Measurements from ENCODE around the gene PPM1J.

The PPM1J gene

GRCh38 chr1:112692681-112693080 lies 22.5 kb downstream of the PPM1J start:
- no peak for DNase-seq (ENCODE audit: low read depth in 2 of 2, low spot score in 1 of 2)

- DNase-seq (ENCODE audit: low read depth in 2 of 2, low spot score in 1 of 2), result no peak
Observed at GRCh38 chr1:112689842-112690237, 25.3 kb downstream of the PPM1J start.

GRCh38 chr1:112689196-112689841 lies 25.8 kb downstream of the PPM1J start:
- DNase-seq (ENCODE audit: low read depth in 2 of 2, low spot score in 1 of 2), result no peak

GRCh38 chr1:112688781-112689193 lies 26.3 kb downstream of the PPM1J start:
- no peak for DNase-seq (ENCODE audit: low read depth in 2 of 2, low spot score in 1 of 2)

- DNase-seq (ENCODE audit: low read depth in 2 of 2, low spot score in 1 of 2), result no peak
Observed at GRCh38 chr1:112687785-112688496, 27.2 kb downstream of the PPM1J start.

- DNase-seq (ENCODE audit: low read depth in 2 of 2, low spot score in 1 of 2), result no peak
Observed at GRCh38 chr1:112687361-112687760, 27.8 kb downstream of the PPM1J start.

- no peak for DNase-seq (ENCODE audit: low read depth in 2 of 2, low spot score in 1 of 2)
Observed at GRCh38 chr1:112686835-112687234, 28.3 kb downstream of the PPM1J start.

- no peak for DNase-seq (ENCODE audit: low read depth in 2 of 2, low spot score in 1 of 2)
Observed at GRCh38 chr1:112686417-112686816, 28.7 kb downstream of the PPM1J start.

- DNase-seq (ENCODE audit: low read depth in 2 of 2, low spot score in 1 of 2), result no peak
Observed at GRCh38 chr1:112685913-112686312, 29.2 kb downstream of the PPM1J start.

- DNase-seq (ENCODE audit: low read depth in 2 of 2, low spot score in 1 of 2), result no peak
Observed at GRCh38 chr1:112678605-112679004, 36.5 kb downstream of the PPM1J start.

GRCh38 chr1:112677501-112677900 lies 37.6 kb downstream of the PPM1J start:
- no peak for DNase-seq (ENCODE audit: low read depth in 2 of 2, low spot score in 1 of 2)

- DNase-seq (ENCODE audit: low read depth in 2 of 2, low spot score in 1 of 2), result no peak
Observed at GRCh38 chr1:112676543-112676942, 38.6 kb downstream of the PPM1J start.

- DNase-seq (ENCODE audit: low read depth in 2 of 2, low spot score in 1 of 2), result no peak
Observed at GRCh38 chr1:112675728-112676381, 39.3 kb downstream of the PPM1J start.

GRCh38 chr1:112674986-112675727 lies 40.0 kb downstream of the PPM1J start:
- DNase-seq (ENCODE audit: low read depth in 2 of 2, low spot score in 1 of 2), result peak in 1 of 2 donors; percentile 7

GRCh38 chr1:112674440-112674985 lies 40.6 kb downstream of the PPM1J start, which contains the start of gene MOV10:
Gene MOV10, plus strand, starts transcription at chr1:112674659. Its CDS starts 254 bp downstream, at chr1:112674913.
- DNase-seq (ENCODE audit: low read depth in 2 of 2, low spot score in 1 of 2), result peak in 1 of 2 donors; percentile 21

- no peak for DNase-seq (ENCODE audit: low read depth in 2 of 2, low spot score in 1 of 2)
Observed at GRCh38 chr1:112673592-112674439, 41.3 kb downstream of the PPM1J start.

GRCh38 chr1:112672842-112673241 lies 42.3 kb downstream of the PPM1J start:
- DNase-seq (ENCODE audit: low read depth in 2 of 2, low spot score in 1 of 2), result no peak

GRCh38 chr1:112672009-112672408 lies 43.1 kb downstream of the PPM1J start:
- DNase-seq (ENCODE audit: low read depth in 2 of 2, low spot score in 1 of 2), result no peak

- DNase-seq (ENCODE audit: low read depth in 2 of 2, low spot score in 1 of 2), result no peak
Observed at GRCh38 chr1:112666946-112667345, 48.2 kb downstream of the PPM1J start.

GRCh38 chr1:112665857-112666256 lies 49.3 kb downstream of the PPM1J start:
- DNase-seq (ENCODE audit: low read depth in 2 of 2, low spot score in 1 of 2), result no peak
